GM12872 (cell line): ENCODE results near the gene CHRM4.

Experiments
- CTCF ChIP-seq: IDR thresholded peaks from 3 replicates; pipeline ENCODE4 v1.5.1; 2011; ENCODE audit warnings: low read depth, mild to moderate bottlenecking, low read length, moderate library complexity; ENCODE audit not compliant: insufficient read depth

Gene CHRM4

GRCh38 chr11:46390331-46391171 is 1.0 kb downstream of the CHRM4 start:
- TF ChIP-seq CTCF, result no peak

GRCh38 chr11:46389450-46390330 is 1.9 kb downstream of the CHRM4 start:
- peak; percentile 81 for TF ChIP-seq CTCF

GRCh38 chr11:46388619-46389449 is 2.7 kb downstream of the CHRM4 start:
- no peak for TF ChIP-seq CTCF

GRCh38 chr11:46387919-46388618 is 3.5 kb downstream of the CHRM4 start:
- TF ChIP-seq CTCF, result no peak

GRCh38 chr11:46387456-46387855 is 4.1 kb downstream of the CHRM4 start:
- no peak for TF ChIP-seq CTCF

DNA sequence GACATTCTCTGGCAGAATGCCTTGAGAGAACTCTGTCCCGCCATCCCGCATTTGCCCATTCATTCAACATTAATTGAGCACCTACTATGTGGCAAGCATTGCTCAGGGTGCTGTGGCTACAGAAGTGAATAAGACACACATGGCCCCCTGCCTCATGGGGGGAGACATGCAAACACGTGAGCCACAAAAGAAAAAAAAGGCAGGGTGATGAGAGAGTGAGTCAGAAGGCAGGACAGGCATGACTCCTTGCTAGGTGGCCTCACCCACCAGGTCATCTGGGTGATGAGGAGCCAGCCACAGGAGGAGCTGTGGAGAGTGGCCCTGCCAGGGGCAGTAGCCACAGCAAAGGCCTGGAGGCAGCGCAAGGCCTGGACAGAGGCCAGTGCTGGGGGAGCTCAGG is 4.9 kb downstream of the CHRM4 start:
- TF ChIP-seq CTCF, result no peak
